ENCODE data around the gene CEBPG. TPM values are rescaled to one million over a fixed set of nuclear protein-coding genes. Genes with fewer than 3 reads are reported as not detected.

The CEBPG gene
- total and polyA plus RNA-seq, 2 donors (not counting 1 experiment from before 2014, with no cell fraction given), result 12.5 to 24.2 TPM

DNA sequence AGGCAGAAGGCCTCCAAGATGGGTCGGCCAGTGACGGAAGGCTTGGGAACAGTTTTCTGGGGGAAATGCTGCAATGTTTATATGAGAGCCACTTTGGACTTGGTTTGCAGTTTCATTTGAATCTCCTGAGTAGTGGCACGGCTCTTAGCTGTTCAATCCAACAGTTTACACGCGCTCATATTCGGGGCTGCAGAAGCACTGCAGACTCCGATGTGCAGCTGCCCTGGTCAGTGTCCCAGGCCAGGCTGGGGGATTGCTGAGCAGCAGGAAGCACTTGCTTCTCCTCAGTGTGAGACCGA, 31.7 kb downstream of the CEBPG start:
- intact Hi-C loops (cut with micrococcal nuclease), result loop anchor here (5.0 kb wide), 1 partner anchor 278 kb away; no protein-coding TSS in a partner anchor
- H3K79me2 ChIP-seq (ENCODE audit: control insufficient read depth, insufficient read depth, low read length), result no peaks in the 10 kb centered on the region
- no peaks in the 10 kb centered on the region for H3K36me3 ChIP-seq (replicated peaks in 1 of 2; ENCODE audit: control extremely low read depth in 1 of 2, control insufficient read depth in 1 of 2, extremely low read depth in 1 of 2, insufficient read depth in 2 of 2, low read length in 1 of 2)
- 93% methylated on average over 8 of the region's 8 CpGs for WGBS (ENCODE audit: insufficient coverage)
- H4K20me1 ChIP-seq (ENCODE audit: control insufficient read depth, insufficient read depth, low read length, poor library complexity, severe bottlenecking), result peaks cover 5% of the 10 kb centered on the region
- no peak overlapping the region for H3K4me3 ChIP-seq (ENCODE audit: control extremely low read depth in 1 of 5, extremely low read depth in 1 of 5, insufficient read depth in 1 of 5, low read depth in 2 of 5, low read length in 4 of 5)
- H3K4me1 Mint-ChIP-seq, result no peaks in the 10 kb centered on the region
- H3K9me3 ChIP-seq (ENCODE audit: control extremely low read depth in 1 of 3, control insufficient read depth in 2 of 3, insufficient read depth in 1 of 3, low read length in 2 of 3), result no peaks in the 10 kb centered on the region
- DNase-seq, result no peak
- no peak overlapping the region for H3K27ac ChIP-seq (ENCODE audit: low read length in 2 of 2)
- ChIA-PET POLR2A (no interaction called here), CTCF (interaction anchor here (0.7 to 7.7 kb wide), 6 partner anchors 9 to 261 kb away, joined by 3 to 211 read pairs (median 4); no protein-coding TSS in a partner anchor)
- no peaks in the 10 kb centered on the region for H3K9me3 Mint-ChIP-seq (ENCODE audit: insufficient read depth)
- H3K27me3 Mint-ChIP-seq, result no peaks in the 10 kb centered on the region
- no peaks in the 10 kb centered on the region for H3K27me3 ChIP-seq (replicated peaks in 1 of 4; ENCODE audit: control extremely low read depth in 1 of 4, control insufficient read depth in 3 of 4, insufficient read depth in 4 of 4, low read length in 3 of 4)
- no peak overlapping the region for H3K27ac Mint-ChIP-seq
- no peak overlapping the region for H3K9ac ChIP-seq (ENCODE audit: low read length)
- ATAC-seq (ENCODE audit: low read depth), result no peak
- TF ChIP-seq, protein P1, sequence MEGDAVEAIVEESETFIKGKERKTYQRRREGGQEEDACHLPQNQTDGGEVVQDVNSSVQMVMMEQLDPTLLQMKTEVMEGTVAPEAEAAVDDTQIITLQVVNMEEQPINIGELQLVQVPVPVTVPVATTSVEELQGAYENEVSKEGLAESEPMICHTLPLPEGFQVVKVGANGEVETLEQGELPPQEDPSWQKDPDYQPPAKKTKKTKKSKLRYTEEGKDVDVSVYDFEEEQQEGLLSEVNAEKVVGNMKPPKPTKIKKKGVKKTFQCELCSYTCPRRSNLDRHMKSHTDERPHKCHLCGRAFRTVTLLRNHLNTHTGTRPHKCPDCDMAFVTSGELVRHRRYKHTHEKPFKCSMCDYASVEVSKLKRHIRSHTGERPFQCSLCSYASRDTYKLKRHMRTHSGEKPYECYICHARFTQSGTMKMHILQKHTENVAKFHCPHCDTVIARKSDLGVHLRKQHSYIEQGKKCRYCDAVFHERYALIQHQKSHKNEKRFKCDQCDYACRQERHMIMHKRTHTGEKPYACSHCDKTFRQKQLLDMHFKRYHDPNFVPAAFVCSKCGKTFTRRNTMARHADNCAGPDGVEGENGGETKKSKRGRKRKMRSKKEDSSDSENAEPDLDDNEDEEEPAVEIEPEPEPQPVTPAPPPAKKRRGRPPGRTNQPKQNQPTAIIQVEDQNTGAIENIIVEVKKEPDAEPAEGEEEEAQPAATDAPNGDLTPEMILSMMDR (IDR thresholded peaks at IDR 0.05), result no peak
- no peak for TF ChIP-seq EZH2 (IDR thresholded peaks at IDR 0.05; ENCODE audit: borderline replicate concordance, insufficient read depth, low read depth, low read length, poor library complexity, severe bottlenecking)
- H3K4me1 ChIP-seq (ENCODE audit: control insufficient read depth in 2 of 2, insufficient read depth in 2 of 2, low read length in 2 of 2), result no peaks in the 10 kb centered on the region
- no peak overlapping the region for H3K4me2 ChIP-seq (replicated peaks; ENCODE audit: low read depth, low read length, poor library complexity, severe bottlenecking)
- H2AFZ ChIP-seq (ENCODE audit: insufficient read depth, low read depth, low read length, poor library complexity, severe bottlenecking), result no peak overlapping the region
- no peak overlapping the region for H3K4me3 Mint-ChIP-seq

DNA sequence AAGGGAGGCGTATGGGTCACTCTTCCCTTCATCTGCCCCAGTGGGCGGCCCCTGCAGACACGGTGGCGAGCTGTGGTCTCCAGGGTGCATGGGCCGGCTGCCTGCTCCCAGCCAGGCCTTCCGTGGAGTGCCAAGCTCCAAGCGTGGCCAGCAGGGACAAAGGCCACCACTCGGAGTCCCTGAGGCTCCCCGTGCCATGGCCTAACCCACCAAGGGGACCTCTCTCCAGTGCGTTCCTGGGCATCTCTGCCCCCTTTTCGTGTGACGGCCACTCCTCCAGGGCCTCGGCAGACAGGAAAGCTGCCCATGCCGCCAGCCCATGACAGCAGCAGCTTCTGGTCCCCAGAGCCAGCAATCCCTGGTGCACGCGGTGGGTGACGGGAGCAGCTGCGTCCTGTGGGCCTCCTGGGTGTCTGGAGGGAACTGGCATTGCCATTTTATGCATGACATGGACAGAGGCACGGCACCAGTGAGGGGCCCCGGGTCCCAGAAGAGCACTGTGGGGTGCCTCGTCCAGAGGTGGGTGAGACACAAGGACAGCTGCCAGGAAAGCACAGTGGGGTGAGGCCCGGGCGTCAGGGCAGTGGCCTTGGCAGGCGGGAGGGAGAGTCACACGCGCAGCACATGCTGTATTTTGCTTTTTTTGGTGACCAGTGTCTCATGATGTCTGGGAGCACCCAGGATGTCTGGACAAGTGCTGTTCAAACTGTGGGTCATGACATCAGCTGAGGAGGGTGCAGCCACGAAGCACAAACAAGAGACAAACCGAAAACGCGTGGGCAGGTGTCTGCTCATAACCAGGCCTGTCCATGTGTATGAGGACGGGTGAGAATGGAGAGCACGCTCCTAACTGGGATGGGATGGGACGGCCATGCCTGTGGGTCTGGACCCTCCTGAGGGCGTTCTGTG, 32.3 kb downstream of the CEBPG start:
- no peaks in the 10 kb centered on the region for H3K4me1 Mint-ChIP-seq
- H3K27me3 Mint-ChIP-seq, result no peaks in the 10 kb centered on the region
- peaks cover 5% of the 10 kb centered on the region for H4K20me1 ChIP-seq (ENCODE audit: control insufficient read depth, insufficient read depth, low read length, poor library complexity, severe bottlenecking)
- H3K4me3 Mint-ChIP-seq, result no peak overlapping the region
- no peaks in the 10 kb centered on the region for H3K9me3 Mint-ChIP-seq (ENCODE audit: insufficient read depth)
- no peak overlapping the region for H3K27ac ChIP-seq (ENCODE audit: low read length in 2 of 2)
- ATAC-seq (ENCODE audit: low read depth) (no peak), DNase-seq (no peak)
- H3K27me3 ChIP-seq (replicated peaks in 1 of 4; ENCODE audit: control extremely low read depth in 1 of 4, control insufficient read depth in 3 of 4, insufficient read depth in 4 of 4, low read length in 3 of 4), result no peaks in the 10 kb centered on the region
- 93% methylated on average over 34 of the region's 34 CpGs for WGBS (ENCODE audit: insufficient coverage)
- H3K79me2 ChIP-seq (ENCODE audit: control insufficient read depth, insufficient read depth, low read length), result no peaks in the 10 kb centered on the region
- TF ChIP-seq, protein P1 (IDR thresholded peaks at IDR 0.05), result no peak
- TF ChIP-seq EZH2 (IDR thresholded peaks at IDR 0.05; ENCODE audit: borderline replicate concordance, insufficient read depth, low read depth, low read length, poor library complexity, severe bottlenecking), result no peak
- H3K4me3 ChIP-seq (ENCODE audit: control extremely low read depth in 1 of 5, extremely low read depth in 1 of 5, insufficient read depth in 1 of 5, low read depth in 2 of 5, low read length in 4 of 5), result no peak overlapping the region
- no peak overlapping the region for H3K27ac Mint-ChIP-seq
- CTCF ChIA-PET, result interaction anchor here (0.7 to 7.7 kb wide), 11 partner anchors 8 to 262 kb away, joined by 3 to 211 read pairs (median 6); partner anchors contain the start of gene CEBPG
- no peaks in the 10 kb centered on the region for H3K4me1 ChIP-seq (ENCODE audit: control insufficient read depth in 2 of 2, insufficient read depth in 2 of 2, low read length in 2 of 2)
- H2AFZ ChIP-seq (ENCODE audit: insufficient read depth, low read depth, low read length, poor library complexity, severe bottlenecking), result no peak overlapping the region
- H3K9me3 ChIP-seq (ENCODE audit: control extremely low read depth in 1 of 3, control insufficient read depth in 2 of 3, insufficient read depth in 1 of 3, low read length in 2 of 3), result no peaks in the 10 kb centered on the region
- POLR2A ChIA-PET, result no interaction called here
- no peak overlapping the region for H3K4me2 ChIP-seq (replicated peaks; ENCODE audit: low read depth, low read length, poor library complexity, severe bottlenecking)
- intact Hi-C loops (cut with micrococcal nuclease), result loop anchor here (2.0 to 5.0 kb wide), 3 partner anchors 33 to 279 kb away; partner anchors contain the start of gene CEBPG
- H3K36me3 ChIP-seq (replicated peaks in 1 of 2; ENCODE audit: control extremely low read depth in 1 of 2, control insufficient read depth in 1 of 2, extremely low read depth in 1 of 2, insufficient read depth in 2 of 2, low read length in 1 of 2), result no peaks in the 10 kb centered on the region
- H3K9ac ChIP-seq (ENCODE audit: low read length), result no peak overlapping the region

All from B cell (primary cell).